Measurements from ENCODE around the gene CDH4.

CDH4 gene

GRCh38 chr20:61684136-61684535 lies 432.1 kb downstream of the CDH4 start:
- DNase-seq, result no peak

- DNase-seq, result no peak
These were observed 432.6 kb downstream of the CDH4 start for GRCh38 chr20:61684583-61685235.

DNA sequence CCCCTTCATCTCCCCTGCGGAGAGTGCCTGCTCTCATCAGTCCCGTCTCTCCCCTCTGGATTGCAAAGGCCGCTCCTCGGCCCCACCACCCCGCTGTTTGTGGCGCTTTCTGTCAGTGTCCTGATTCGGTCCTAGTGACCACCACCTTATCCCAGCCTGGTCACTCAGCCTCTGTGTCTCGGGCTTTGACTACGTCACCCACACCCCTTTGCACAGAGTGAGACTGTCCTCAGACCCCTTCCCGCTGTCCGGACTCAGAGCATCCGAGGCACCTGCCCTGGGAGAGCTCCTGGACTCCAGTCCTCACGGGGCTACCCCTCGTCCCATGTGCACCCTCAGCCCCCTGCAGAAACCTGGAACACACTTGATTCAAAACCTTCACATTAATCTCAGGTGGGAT lies 433.4 kb downstream of the CDH4 start:
- no peak for DNase-seq

DNA sequence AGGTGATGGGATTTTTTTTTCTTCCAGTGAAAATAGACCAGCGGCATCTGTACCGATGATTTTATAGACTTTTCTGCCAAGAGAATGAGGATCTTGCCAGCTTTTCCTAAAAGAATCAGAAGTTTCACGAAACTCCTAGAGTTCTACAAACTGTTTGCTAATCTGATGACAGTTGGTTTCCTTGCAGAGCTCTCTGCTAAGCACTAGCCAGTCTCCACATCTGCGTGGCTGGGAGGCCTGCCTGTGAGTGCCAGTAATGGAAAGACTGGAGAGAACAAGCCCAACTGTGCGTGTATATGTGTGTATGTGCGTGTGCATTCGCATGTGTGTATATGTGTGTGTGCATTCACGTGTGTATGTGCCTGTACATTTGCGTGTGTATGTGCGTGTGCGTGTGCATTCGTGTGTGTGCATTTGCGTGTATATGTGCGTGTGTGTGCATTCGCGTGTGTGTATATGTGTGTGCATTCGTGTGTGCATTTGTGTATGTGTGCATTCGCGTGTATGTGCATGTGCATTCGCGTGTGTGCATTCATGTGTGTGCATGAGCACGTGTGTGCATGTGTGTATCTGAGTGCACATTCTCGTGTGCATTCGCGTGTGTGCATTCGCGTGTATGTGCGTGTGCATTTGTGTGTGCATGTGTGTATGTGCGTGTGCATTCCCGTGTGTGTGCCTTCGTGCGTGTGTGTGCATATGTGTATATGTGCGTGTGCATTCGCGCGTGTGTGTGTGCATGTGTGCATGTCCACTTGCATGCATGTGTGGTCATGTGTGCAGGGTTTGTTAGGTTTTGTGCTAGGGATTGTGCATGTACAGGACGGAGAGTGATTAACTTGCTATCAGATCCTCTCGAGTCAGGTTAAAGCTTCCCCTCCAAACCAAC lies 434.2 kb downstream of the CDH4 start:
- no peak for DNase-seq

GRCh38 chr20:61688411-61688810 lies 436.4 kb downstream of the CDH4 start:
- DNase-seq, result no peak

DNA sequence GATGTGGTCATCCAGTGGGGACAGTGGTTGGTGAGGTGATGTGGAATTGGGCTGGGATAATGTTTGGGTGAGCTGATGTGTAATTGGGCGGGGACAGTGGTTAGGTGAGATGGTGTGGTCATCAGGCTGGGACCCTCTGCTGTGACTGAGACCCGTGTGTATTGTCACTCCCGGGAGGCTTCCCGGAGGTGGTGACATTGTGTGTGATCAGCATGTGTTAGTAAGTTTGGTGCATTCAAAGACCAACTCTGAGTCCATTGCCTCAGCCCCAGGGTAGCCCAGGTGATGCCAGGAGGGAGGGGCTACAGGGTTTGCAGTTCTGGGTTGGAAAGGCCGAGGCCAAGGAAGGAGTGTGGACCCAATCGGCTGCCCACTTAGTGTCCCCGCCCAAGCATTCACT lies 438.1 kb downstream of the CDH4 start:
- no peak for DNase-seq

GRCh38 chr20:61690993-61691838 lies 439.2 kb downstream of the CDH4 start:
- DNase-seq, result no peak

- no peak for DNase-seq
These were observed 439.9 kb downstream of the CDH4 start for GRCh38 chr20:61691978-61692377.

DNA sequence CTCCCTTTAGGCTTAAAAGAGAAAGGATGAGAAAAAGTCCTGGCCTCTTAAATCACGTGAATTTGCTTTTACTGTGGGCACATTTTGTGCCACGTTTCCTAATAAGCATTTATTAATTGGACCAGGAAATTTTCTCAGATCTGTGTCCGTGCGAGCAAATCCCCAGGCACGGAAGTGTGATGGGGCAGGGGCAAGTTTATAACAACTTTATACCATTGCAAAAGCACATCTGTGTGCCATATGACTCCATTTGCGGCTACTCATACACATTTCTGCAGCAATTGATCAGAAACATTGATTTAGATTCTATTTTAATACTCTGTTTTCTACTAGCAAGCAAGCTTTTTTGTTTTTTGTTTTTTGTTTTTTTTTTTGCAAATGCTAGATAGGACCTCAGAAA lies 440.4 kb downstream of the CDH4 start:
- no peak for DNase-seq

GRCh38 chr20:61693055-61693600 lies 441.1 kb downstream of the CDH4 start:
- DNase-seq, result no peak

DNA sequence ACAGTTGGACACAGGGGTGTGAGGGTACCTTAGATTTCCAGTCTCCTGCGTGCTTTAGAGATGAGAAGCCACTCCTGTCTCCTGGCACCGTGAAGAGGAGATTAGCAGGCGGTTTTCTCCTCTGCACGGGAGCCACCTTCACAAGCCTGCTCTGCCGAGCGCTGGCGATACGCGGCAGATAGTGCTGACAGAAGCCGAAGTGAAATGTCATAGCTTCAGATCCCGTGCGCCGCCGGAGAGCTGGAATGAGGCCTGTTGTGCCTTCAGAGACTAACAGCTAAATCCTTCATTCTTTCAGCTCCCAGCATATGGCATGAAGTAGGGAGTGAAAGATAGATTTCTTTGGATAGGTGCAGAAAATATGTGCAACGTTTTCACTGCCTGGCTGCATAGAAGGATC lies 442.6 kb downstream of the CDH4 start:
- DNase-seq, result no peak

DNA sequence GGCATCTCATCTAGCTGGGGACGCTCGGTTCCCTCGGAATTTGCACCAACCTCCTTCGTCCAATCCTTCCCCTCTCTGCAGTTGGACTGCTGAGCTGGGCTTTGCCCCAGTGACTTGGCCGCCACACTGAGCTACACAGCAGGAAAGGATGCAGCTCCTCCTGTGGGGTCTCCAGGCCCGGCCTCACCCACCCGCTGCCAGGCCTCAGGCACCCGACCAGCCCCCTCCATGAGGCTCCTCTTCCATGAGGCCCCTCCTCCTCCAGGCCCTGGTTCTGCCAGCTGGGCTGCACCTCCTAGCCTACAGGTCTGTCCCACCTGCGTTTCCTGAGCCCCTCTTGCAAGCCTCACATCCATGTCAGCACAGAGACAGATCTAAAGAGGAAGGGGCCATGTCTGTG lies 443.7 kb downstream of the CDH4 start:
- DNase-seq, result no peak

DNA sequence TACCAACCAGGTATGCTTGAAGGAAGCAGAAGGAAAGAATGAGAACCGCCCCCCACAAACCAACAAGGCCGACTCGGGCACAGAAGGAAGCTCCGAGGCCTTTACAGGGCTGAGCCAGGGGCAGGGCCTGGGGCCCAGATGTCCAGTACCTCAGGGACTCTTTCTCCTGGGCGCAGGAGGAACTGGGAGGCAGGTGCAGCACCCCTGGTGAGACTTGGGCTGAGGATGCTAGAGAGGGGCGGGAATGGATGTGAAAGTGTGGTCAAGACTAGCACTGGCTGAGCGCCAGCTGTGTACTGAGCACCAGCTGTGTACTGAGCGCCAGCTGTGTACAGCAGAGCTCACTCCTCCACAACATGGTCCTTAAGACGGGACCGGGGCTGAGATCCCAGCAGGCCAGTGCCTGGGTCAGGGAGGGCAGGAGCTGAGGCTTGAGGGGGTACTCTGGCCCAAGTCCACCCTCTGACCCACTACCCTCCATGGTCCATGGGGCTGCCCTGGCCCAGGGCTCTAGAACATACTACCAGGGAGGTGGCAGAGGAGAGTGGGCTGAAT lies 444.2 kb downstream of the CDH4 start:
- DNase-seq, result no peak

DNA sequence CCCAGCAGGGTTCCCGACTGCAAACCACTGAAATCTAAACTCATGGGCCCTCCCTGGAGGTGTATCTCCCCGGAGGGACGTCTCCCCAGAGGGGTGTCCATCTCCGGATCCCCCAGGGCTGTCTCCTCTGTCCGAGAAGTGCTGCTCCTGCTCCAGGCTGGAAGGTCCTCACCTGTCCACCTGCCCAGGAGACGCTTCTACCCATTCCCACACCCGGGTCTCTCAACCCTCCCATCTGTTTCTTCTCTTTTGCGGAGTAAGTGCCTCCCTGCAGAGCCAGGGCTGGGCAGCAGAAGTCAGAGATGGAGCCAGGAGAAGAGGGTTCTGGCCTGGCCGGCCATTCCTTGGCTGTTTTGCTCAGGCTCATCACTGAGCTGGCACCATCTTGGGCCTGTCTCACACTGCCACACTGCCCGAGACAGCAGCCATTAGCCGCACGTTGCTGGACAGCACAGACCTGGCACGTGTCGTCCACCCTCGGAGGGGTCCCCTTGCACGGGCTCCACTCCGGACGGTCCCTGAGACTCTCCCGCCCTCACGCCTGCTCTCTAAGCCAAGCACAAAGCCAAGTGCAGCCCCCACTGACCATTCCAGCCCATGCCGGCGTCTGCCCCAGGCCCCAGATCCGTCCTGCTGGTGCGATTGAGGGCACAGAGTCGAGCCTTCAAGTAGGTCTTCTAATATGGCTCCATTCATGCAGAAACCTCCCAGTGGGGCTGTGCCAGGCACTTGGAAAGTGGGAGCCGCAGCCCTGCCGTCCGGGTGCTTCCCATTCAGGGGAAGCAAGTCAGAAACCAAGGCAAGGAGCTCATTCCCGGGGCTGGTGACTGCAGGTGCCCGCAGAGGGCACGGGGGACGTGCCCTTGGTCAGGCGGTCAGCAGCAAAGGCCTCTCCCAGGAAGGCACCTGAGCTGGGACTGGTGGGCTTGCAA lies 445.9 kb downstream of the CDH4 start:
- no peak for DNase-seq

DNA sequence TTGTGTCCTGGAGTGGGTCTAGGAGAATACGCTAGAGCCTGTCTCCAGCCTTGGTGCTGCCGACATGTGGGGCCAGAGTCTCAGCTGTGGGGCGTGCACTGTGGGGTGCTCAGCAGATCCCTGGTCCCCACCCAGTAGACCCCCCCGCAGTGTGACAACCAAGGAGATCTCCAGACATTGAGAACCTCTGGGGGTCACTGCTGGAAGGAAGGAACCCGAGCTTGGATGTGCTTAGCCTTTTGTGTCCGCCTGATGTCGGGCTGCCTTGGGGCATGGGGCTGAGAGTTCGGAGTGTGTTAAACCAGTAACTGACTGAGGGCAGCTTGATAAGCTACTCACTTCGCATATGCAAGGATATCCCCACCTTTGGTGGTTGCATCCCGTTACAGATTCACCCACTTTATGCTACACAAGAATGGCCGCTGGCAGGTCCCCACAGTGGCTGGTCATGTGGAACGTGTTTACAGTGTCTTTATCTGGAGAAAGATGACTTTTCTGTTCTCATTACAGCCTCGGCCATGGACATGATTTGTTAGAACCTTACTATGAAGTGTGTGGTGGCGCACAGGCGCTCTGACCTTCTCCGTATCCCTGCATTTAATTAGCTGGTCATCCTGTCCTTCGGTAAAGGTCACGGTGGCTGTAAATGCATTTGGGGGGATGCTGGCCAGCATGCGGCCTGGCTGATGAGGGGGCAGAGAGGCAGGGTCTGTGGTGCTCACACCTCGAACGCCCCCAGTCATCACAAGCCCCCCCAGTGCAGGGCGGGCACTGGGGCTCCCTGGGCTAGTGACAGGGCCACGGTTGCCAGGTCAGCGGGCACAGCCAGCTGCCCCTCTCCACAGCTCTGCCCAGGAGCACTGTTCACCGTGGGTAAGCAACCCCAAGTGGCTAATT lies 446.8 kb downstream of the CDH4 start:
- no peak for DNase-seq

DNA sequence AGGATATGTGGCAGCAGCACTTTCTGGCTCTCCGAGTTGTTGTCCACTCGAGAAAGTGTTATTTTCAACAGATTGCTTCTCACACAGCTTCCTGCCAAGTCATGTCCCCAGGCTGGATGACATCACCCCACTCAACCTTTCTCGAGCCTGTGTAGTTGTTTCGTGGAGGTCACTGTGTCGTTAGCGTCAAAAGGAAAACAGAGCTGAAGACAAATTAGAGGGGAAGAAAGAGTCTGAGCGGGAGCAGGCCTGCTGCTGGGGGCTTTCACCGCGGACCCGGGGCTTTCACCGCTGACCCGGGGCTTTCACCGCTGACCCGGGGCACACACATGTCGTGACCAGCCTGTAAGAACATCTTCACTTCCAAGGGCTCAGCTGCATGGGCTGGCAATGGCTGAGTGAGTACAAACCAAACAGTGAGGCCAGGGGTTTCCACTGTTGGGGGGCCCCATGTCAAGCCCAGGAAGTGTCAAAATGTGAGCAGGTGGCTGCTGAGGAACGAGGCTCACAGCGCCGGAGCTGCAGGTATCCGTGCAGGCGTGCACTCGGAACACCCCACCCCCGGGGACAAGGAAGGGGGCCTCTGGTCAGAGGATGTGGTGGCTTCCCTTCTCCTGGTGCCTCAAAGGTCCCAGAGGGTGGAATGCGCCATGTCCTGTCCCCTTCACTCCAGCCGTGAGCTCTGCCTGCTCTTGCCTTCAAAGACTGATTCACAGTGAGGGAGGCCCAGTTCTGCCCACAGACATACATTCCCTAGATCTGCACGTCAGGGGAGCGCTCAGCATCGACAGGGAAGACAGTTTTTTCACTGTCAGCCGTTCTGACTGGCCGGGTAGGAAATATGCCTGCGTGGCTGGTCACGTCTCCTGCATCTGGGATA lies 447.7 kb downstream of the CDH4 start:
- no peak for DNase-seq

GRCh38 chr20:61700595-61701140 lies 448.6 kb downstream of the CDH4 start:
- no peak for DNase-seq

DNA sequence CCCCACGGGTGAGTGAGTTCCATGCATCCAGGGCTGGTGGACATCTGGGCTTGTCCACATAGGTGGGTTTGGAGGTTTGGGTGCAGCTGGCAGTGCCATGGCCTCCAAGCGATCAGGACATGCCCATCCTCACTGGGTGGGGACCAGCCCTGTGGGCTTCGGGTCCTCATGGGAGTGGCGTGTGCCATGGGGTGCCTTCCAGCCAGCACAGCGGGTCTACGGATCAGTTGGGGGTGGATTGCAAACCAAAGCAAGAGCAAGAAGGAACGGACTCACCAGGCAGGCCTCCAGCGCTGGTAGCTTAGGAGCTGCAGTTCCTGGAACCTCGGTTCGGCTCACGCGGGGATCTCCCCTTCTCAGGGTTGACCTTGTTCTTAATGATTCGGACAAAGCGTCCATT lies 449.3 kb downstream of the CDH4 start:
- no peak for DNase-seq

GRCh38 chr20:61701802-61702201 lies 449.7 kb downstream of the CDH4 start:
- no peak for DNase-seq

Measured in NCI-H1105 (cell line).